K562 (cell line): ENCODE measurements around the gene CD93. TPM values are rescaled to one million over a fixed set of nuclear protein-coding genes. Genes with fewer than 3 reads are reported as not detected.

Source experiments
- ATAC-seq: fragments of 200-7000 bp; cut with Tn5 transposase; 3 replicates; pipeline ENCODE4 v1.9.1; 2020; ENCODE audit warnings: moderate library complexity
- BruUV-seq: library from RNA; stranded (reverse); fragments of 400-500 nt; replicated peaks from 2 replicates; lab custom pipeline; 2021; lab: Mats Ljungman, UMichigan
- CTCF ChIA-PET: fragments of 300-600 bp; formaldehyde crosslinking; extraction: SDS; loops from one replicate; lab custom pipeline; 2021; ENCODE audit warnings: low intra/inter-chr PET ratio; lab: Yijun Ruan, JAX
- POLR2A ChIA-PET: fragments of 300-600, 350-650 bp; sonication (Branson Sonifier 250); formaldehyde crosslinking; extraction: SDS; loops from one replicate; lab custom pipeline; 2021; ENCODE audit warnings: antibody characterized with exemption, inconsistent platforms; lab: Yijun Ruan, JAX
- DNase-seq, 4 experiments: peaks; one replicate each; pipeline versions ENCODE4 v3.0.0 to v3.0.0-alpha.2; 2011 to 2018; ENCODE audit warnings: low spot score in 3 of 4, mixed read lengths in 3 of 4; ENCODE audit errors: extremely low read depth in 1 of 4
- FAIRE-seq: peaks from 2 replicates; lab custom pipeline; 2011; peaks lifted over from hg19 to GRCh38; lab: Jason Lieb, UNC
- H2AFZ ChIP-seq: 2 replicates; pipeline ENCODE4 v1.6.0; 2011; ENCODE audit warnings: low read depth, low read length, control low read depth, inconsistent platforms
- H3K27ac ChIP-seq: fragments of 200-600 bp; 3 replicates; pipeline ENCODE4 v1.8.0; 2011; ENCODE audit warnings: low read depth, mild to moderate bottlenecking, control low read depth, inconsistent platforms, low read length, moderate library complexity, mixed read lengths; ENCODE audit errors: extremely low read depth
- H3K27me3 ChIP-seq, 2 experiments: fragments of 300-600 bp in 1 of 2; 2 replicates in 1 of 2; 3 replicates in 1 of 2; pipeline versions ENCODE4 v1.6.0 to v1.8.0; 2011; ENCODE audit warnings: inconsistent platforms in 2 of 2, low read length in 2 of 2, mild to moderate bottlenecking in 1 of 2, mixed read lengths in 1 of 2, moderate library complexity in 1 of 2; ENCODE audit not compliant: control insufficient read depth in 2 of 2, insufficient read depth in 2 of 2
- H3K36me3 ChIP-seq: fragments of 300-600 bp; 3 replicates; pipeline ENCODE4 v1.8.0; 2011; ENCODE audit warnings: mild to moderate bottlenecking, low read length, inconsistent platforms; ENCODE audit not compliant: control insufficient read depth, insufficient read depth
- H3K4me1 ChIP-seq, 2 experiments: fragments of 200-600 bp in 1 of 2; replicated peaks in 1 of 2; 2 replicates in 1 of 2; 3 replicates in 1 of 2; pipeline versions ENCODE4 v1.5.1 to v1.8.0; 2011; ENCODE audit warnings: inconsistent platforms in 2 of 2, low read length in 2 of 2, mild to moderate bottlenecking in 1 of 2, mixed read lengths in 1 of 2, moderate library complexity in 1 of 2; ENCODE audit not compliant: control insufficient read depth in 2 of 2, insufficient read depth in 2 of 2
- H3K4me2 ChIP-seq: 2 replicates; pipeline ENCODE4 v1.6.1; 2011; ENCODE audit warnings: low read length, control low read depth, inconsistent platforms, mixed read lengths; ENCODE audit not compliant: insufficient read depth
- H3K4me3 ChIP-seq: fragments of 200-600 bp; sonication (generic), shearing (Covaris generic); 2 replicates; pipeline ENCODE4 v1.5.1; 2016; ENCODE audit warnings: control low read depth, inconsistent platforms
- H3K79me2 ChIP-seq: fragments of 200-600 bp; 3 replicates; pipeline ENCODE4 v1.8.0; 2011; ENCODE audit warnings: low read length, inconsistent platforms; ENCODE audit not compliant: control insufficient read depth, insufficient read depth
- H3K9ac ChIP-seq, 2 experiments: 2 replicates each; pipeline versions ENCODE4 v1.6.0 to v1.6.1; 2011; ENCODE audit warnings: low read depth in 2 of 2, low read length in 2 of 2, control low read depth in 1 of 2, inconsistent platforms in 1 of 2, mild to moderate bottlenecking in 1 of 2, mixed read lengths in 1 of 2; ENCODE audit not compliant: insufficient read depth in 1 of 2
- H3K9me1 ChIP-seq: one replicate; pipeline ENCODE4 v1.6.0; 2011; ENCODE audit warnings: inconsistent platforms, mild to moderate bottlenecking, low read length, moderate library complexity; ENCODE audit not compliant: control insufficient read depth, insufficient read depth
- H3K9me3 ChIP-seq: replicated peaks from 2 replicates; pipeline ENCODE4 v1.5.1; 2011; ENCODE audit warnings: low read depth, low read length, inconsistent platforms; ENCODE audit not compliant: control insufficient read depth, insufficient read depth
- H4K20me1 ChIP-seq: replicated peaks from 2 replicates; pipeline ENCODE4 v1.6.1; 2011; ENCODE audit warnings: low read length, inconsistent platforms, mixed read lengths; ENCODE audit not compliant: control insufficient read depth, insufficient read depth
- BDP1 ChIP-seq: IDR thresholded peaks from 3 replicates; pipeline ENCODE4 v1.6.1; 2011; ENCODE audit not compliant: insufficient read length, insufficient read depth
- C11orf30 ChIP-seq: fragments of 450-650 bp; IDR thresholded peaks from 2 replicates; pipeline ENCODE4 v1.6.1; 2016; ENCODE audit warnings: low read depth, mild to moderate bottlenecking
- FOXJ3 ChIP-seq: sonication (generic); formaldehyde crosslinking; IDR thresholded peaks from 2 replicates; pipeline ENCODE4 v1.4.0; 2020; ENCODE audit warnings: mild to moderate bottlenecking, missing genetic modification reagents
- FOXK1 ChIP-seq: sonication (generic); formaldehyde crosslinking; IDR thresholded peaks from 2 replicates; pipeline ENCODE4 v1.8.0; 2022; ENCODE audit warnings: missing genetic modification reagents, mild to moderate bottlenecking, borderline replicate concordance
- SMAD2 ChIP-seq: fragments of 150-350 bp; IDR thresholded peaks from 2 replicates; pipeline ENCODE4 v1.6.1; 2014; ENCODE audit warnings: low read depth, mild to moderate bottlenecking, low read length
- ZC3H11A ChIP-seq: IDR thresholded peaks from 2 replicates; pipeline ENCODE4 v1.6.1; 2012; ENCODE audit warnings: low read depth, low read length, improper control_type of control experiment
- ZNF121 ChIP-seq: sonication (generic); formaldehyde crosslinking; conservative IDR thresholded peaks from 2 replicates; pipeline ENCODE4 v1.8.0; 2022; ENCODE audit warnings: missing genetic modification reagents
- ZNF668 ChIP-seq: fragments of 250-450 bp; sonication (Bioruptor Pico); IDR thresholded peaks from 2 replicates; pipeline ENCODE4 v1.8.0; 2022; ENCODE audit warnings: mild to moderate bottlenecking, inconsistent platforms
- WGBS: fragments of 100-300 bp; shearing (Covaris generic); methylation state at CpG from one replicate; pipeline ENCODE4 v1.1.6; 2016; ENCODE audit warnings: low coverage, mixed read lengths; ENCODE audit not compliant: insufficient coverage; ENCODE audit errors: missing lambda C conversion rate; 5-methylcytosine and 5-hydroxymethylcytosine counted together
- in situ Hi-C: fragments of 300-500 bp; cut with MboI; formaldehyde crosslinking; loops from 4 replicates; pipeline ENCODE4 v1.15.0; 2018; ENCODE audit warnings: inconsistent platforms, mixed read lengths
- intact Hi-C: fragments of 100-400 bp; cut with micrococcal nuclease; formaldehyde crosslinking; loops from 2 replicates; pipeline ENCODE4 v1.14.2; 2022
- polyA plus RNA-seq, 8 experiments: library from polyadenylated mRNA; depleted of rRNA in 4 of 8; stranded (reverse) in 5 of 8; unstranded in 3 of 8; fragments of >200 nt; fragmentation: Nextera tagmentation in 2 of 8; fragmentation: Illumina TruSeq in 1 of 8; extraction: Ambion mirVana in 2 of 8; extraction: Trizol in 1 of 8; gene quantifications; 2 replicates each; pipeline versions ENCODE4 v1.2.1 to v1.2.3, GENCODE V29; 2011 to 2014; ENCODE audit warnings: inconsistent platforms in 1 of 8, missing spikeins in 1 of 8
- total RNA-seq, 7 experiments: library from RNA; depleted of rRNA in 6 of 7; stranded (reverse); fragments of >200 nt in 6 of 7; fragmentation: Illumina TruSeq in 2 of 7; extraction: Trizol in 2 of 7; gene quantifications; 2 replicates each; pipeline versions ENCODE4 v1.2.1 to v1.2.3, GENCODE V29; 2011 to 2021; ENCODE audit warnings: low replicate concordance in 1 of 7
- TF ChIP-seq, protein P1 (sequence below), 2 experiments: IDR thresholded peaks in 1 of 2; conservative IDR thresholded peaks in 1 of 2; 2 replicates each; pipeline ENCODE4 v1.6.1; 2016; ENCODE audit warnings: low read depth in 2 of 2, mild to moderate bottlenecking in 1 of 2, missing compliant biosample characterization in 1 of 2, missing genetic modification characterization in 1 of 2, moderate library complexity in 1 of 2

CD93 gene
- total and polyA plus RNA-seq, 9 of the 15 experiments (the other 6 are each of a cell fraction or from before 2014, with no cell fraction given): 0.03 to 0.20 (median 0.05) TPM

DNA sequence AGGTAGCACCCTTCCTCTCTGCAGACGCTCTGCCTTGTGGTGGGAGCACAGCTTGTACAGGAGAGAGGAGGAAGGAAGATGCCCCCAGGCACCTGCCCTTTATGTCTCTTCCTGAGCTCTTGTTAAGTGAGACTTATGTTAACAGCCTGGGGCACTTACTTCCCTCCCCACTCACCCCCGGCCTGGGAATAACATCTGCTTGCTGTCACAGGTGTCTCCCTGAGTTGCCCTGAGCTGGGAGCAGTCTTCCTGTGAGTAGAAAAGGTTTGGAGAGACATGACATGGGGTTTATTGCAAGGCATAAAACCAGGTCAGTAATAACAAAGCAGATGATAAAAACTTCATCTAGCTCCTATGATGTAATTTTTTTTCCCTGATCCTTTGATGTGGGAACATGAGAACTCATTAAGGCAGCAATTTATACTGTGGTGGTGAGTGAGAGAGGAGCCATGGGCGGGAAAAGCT is 49.1 kb downstream of the CD93 start:
- no peak overlapping the region for H3K4me3 ChIP-seq
- H4K20me1 ChIP-seq: no peaks in the 10 kb centered on the region
- H3K9me3 ChIP-seq: no peaks in the 10 kb centered on the region
- H3K27me3 ChIP-seq: peaks cover 3 to 51% of the 10 kb centered on the region in 2 experiments; a peak in 3 of 5 replicates
- no TSS peak for BruUV-seq
- POLR2A ChIA-PET: interaction anchor here (0.7 to 1.6 kb wide), 2 partner anchors 22 to 345 kb away, joined by 3 read pairs; no protein-coding TSS in a partner anchor
- no peak overlapping the region for H3K27ac ChIP-seq
- 0% methylated on average over 3 of the region's 3 CpGs for WGBS
- ATAC-seq (no peak), DNase-seq (no peak)
- H3K79me2 ChIP-seq: no peaks in the 10 kb centered on the region
- H2AFZ ChIP-seq: no peak overlapping the region
- no peak overlapping the region for H3K4me2 ChIP-seq
- intact Hi-C loops: no loop called here
- no peaks in the 10 kb centered on the region for H3K36me3 ChIP-seq
- H3K4me1 ChIP-seq: no peaks in the 10 kb centered on the region; a peak in 1 of 5 replicates
- TF ChIP-seq ZC3H11A (no peak), BDP1 (no peak), C11orf30 (no peak), FOXJ3 (CRISPR knock-in tag) (no peak), ZNF121 (CRISPR knock-in tag) (no peak), SMAD2 (no peak), FOXK1 (CRISPR knock-in tag) (no peak), ZNF668 (CRISPR knock-in tag) (no peak)
- TF ChIP-seq, protein P1, sequence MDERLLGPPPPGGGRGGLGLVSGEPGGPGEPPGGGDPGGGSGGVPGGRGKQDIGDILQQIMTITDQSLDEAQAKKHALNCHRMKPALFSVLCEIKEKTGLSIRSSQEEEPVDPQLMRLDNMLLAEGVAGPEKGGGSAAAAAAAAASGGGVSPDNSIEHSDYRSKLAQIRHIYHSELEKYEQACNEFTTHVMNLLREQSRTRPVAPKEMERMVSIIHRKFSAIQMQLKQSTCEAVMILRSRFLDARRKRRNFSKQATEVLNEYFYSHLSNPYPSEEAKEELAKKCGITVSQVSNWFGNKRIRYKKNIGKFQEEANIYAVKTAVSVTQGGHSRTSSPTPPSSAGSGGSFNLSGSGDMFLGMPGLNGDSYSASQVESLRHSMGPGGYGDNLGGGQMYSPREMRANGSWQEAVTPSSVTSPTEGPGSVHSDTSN (CRISPR knock-in tag; IDR thresholded peaks at IDR 0.05; ENCODE audit: low read depth): no peak
- TF ChIP-seq, protein P1 (tag; conservative IDR thresholded peaks at IDR 0.05; ENCODE audit: low read depth): no peak
- TF ChIP-seq, all 486 proteins: peak for 0
- H3K9me1 ChIP-seq: no peaks in the 10 kb centered on the region
- no peak overlapping the region for H3K9ac ChIP-seq
- CTCF ChIA-PET: no interaction called here
- FAIRE-seq: no peak
- in situ Hi-C loops: no loop called here
